ENCODE data around the gene CRAT. TPM values are rescaled to one million over a fixed set of nuclear protein-coding genes. Genes with fewer than 3 reads are reported as not detected.

Gene CRAT
- total and polyA plus RNA-seq, 8 donors = 13.0 to 92.2 (median 29.2) TPM

DNA sequence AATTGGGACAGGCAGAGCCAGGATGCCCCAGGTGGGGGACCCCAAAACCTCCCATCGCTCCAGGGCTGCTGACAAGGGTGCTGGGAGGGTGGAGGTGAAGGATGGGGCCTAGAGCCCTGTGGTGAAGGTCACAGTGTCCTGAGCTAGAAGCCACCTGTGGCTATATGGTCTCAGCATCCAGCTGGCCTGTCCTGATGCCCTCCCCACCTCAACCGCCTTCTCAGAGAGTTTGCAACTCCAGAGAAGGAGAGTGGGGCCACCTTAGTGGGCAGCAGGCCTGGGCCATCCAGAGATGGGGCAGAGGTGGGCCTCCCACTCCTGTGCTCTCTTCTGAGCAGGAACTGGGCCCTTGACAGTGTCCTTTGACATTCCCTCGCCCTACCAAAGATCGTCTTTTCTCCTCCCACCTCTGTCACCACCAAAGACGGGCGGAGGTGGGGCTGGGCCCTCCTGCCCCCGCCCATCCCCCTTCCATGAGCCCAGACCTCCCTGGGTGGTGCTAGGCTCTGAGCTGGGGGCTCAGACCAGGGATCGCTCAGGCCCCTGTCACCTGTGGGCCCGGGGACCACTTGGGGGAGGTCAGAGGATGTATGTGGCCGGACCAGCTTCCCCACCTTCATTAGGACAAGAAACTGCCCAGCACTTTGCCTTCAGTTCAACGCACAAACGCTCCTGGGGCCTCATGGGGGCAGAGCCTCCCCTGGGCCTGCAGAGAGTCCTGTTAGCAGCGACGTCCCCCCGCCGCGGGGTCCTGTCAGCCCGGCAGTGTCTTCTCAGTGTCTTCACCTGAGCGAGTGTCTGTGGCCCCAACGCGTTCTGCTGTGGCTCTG lies 39.7 kb downstream of the CRAT start:
- H3K27ac ChIP-seq = peak overlapping the region in 2 of 5 donors; percentile 83 to 88
- H3K4me1 ChIP-seq = peaks cover 20 to 43% (median 36%) of the 10 kb centered on the region in 4 donors
- TF ChIP-seq POLR2AphosphoS5 (IDR thresholded peaks at IDR 0.05) (no peak), EP300 (IDR thresholded peaks at IDR 0.05) (no peak), CTCF (IDR thresholded peaks at IDR 0.05) (no peak), POLR2A (IDR thresholded peaks at IDR 0.05) (no peak)
- no peaks in the 10 kb centered on the region for H3K27me3 ChIP-seq
- H3K36me3 ChIP-seq = peaks cover 18 to 55% (median 51%) of the 10 kb centered on the region in 4 donors
- no peak overlapping the region for H3K4me3 ChIP-seq
- no peak for DNase-seq
- intact Hi-C loops (cut with DNase I; ENCODE audit: low total_unique reads) = no loop called here
- no peaks in the 10 kb centered on the region for H3K9me3 ChIP-seq
- WGBS, 5 donors = 72 to 85% (median 82%) methylated on average over 21 of the region's 21 CpGs

GRCh38 chr9:129069862-129070641 lies 40.5 kb downstream of the CRAT start:
- no peaks in the 10 kb centered on the region for H3K27me3 ChIP-seq
- intact Hi-C loops (cut with DNase I; ENCODE audit: low total_unique reads) = no loop called here

GRCh38 chr9:129068990-129069861 lies 41.4 kb downstream of the CRAT start:
- Histone ChIP-seq H3K4me3 (peak overlapping the region in 1 of 4 donors; percentile 1), H3K9me3 (no peaks in the 10 kb centered on the region), H3K36me3 (peaks cover 31 to 72% (median 68%) of the 10 kb centered on the region in 4 donors), H3K4me1 (peaks cover 20 to 43% (median 35%) of the 10 kb centered on the region in 4 donors), H3K27ac (peak overlapping the region; percentile 81 to 93 (median 85)), H3K27me3 (no peaks in the 10 kb centered on the region)
- peak; percentile 92 to 94 for DNase-seq
- TF ChIP-seq POLR2AphosphoS5 (IDR thresholded peaks at IDR 0.05) (peak; percentile 44 to 87 (median 81)), EP300 (IDR thresholded peaks at IDR 0.05) (no peak), POLR2A (IDR thresholded peaks at IDR 0.05) (no peak), CTCF (IDR thresholded peaks at IDR 0.05) (peak in 2 of 7 experiments; percentile 17 to 35)
- 31 to 59% (median 41%) methylated on average over 11 to 31 of the region's 31 CpGs for WGBS, 5 donors
- intact Hi-C loops (cut with DNase I; ENCODE audit: low total_unique reads) = no loop called here

More at GRCh38 chr9:129069862-129070641, 40.5 kb downstream of the CRAT start:
- TF ChIP-seq POLR2A (IDR thresholded peaks at IDR 0.05) (no peak), POLR2AphosphoS5 (IDR thresholded peaks at IDR 0.05) (no peak), CTCF (IDR thresholded peaks at IDR 0.05) (peak in 1 of 7 experiments; percentile 1)
- DNase-seq = no peak
- Histone ChIP-seq H3K36me3 (peaks cover 23 to 64% (median 60%) of the 10 kb centered on the region in 4 donors), H3K4me1 (peaks cover 20 to 43% (median 35%) of the 10 kb centered on the region in 4 donors), H3K27ac (peak overlapping the region; percentile 81 to 93 (median 85)), H3K4me3 (no peak overlapping the region), H3K9me3 (no peaks in the 10 kb centered on the region)
- 76 to 91% (median 79%) methylated on average over 21 to 26 of the region's 26 CpGs for WGBS, 5 donors

All from stomach (tissue), 9 donors.